ENCODE data around the gene TAAR9.

DNA sequence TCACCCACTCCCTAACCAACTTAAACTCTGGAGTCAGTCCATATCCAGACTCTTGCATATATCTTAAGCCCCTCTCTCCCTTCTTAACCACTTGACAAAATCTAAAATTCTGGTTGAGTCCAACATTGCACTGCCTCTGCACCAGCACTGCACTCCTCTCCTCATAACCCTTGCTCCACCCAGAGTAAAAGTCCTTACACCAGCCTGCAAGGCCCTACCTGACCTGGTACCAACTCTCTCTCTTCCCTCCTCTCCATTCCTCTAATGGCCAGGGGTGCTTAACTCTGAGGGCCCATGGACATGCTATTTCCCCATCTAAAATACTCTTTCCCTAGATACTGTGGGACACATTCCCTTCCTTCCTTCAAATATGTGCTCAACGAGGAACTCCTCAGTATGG, 46.2 kb upstream of the TAAR9 start:
- TF ChIP-seq POLR2A (IDR thresholded peaks at IDR 0.05): no peak
- TF ChIP-seq, protein P1, sequence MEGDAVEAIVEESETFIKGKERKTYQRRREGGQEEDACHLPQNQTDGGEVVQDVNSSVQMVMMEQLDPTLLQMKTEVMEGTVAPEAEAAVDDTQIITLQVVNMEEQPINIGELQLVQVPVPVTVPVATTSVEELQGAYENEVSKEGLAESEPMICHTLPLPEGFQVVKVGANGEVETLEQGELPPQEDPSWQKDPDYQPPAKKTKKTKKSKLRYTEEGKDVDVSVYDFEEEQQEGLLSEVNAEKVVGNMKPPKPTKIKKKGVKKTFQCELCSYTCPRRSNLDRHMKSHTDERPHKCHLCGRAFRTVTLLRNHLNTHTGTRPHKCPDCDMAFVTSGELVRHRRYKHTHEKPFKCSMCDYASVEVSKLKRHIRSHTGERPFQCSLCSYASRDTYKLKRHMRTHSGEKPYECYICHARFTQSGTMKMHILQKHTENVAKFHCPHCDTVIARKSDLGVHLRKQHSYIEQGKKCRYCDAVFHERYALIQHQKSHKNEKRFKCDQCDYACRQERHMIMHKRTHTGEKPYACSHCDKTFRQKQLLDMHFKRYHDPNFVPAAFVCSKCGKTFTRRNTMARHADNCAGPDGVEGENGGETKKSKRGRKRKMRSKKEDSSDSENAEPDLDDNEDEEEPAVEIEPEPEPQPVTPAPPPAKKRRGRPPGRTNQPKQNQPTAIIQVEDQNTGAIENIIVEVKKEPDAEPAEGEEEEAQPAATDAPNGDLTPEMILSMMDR (IDR thresholded peaks at IDR 0.05 in 8 of 11, conservative IDR thresholded peaks at IDR 0.05 in 3 of 11): no peak

Data from spleen (tissue), 7 donors.